Activated naive CD4-positive, alpha-beta T cell treated with anti-CD3 and anti-CD28 coated beads for 36 hours (primary cell): ENCODE results near the gene CTSO. TPM values are rescaled to one million over a fixed set of nuclear protein-coding genes. Genes with fewer than 3 reads are reported as not detected.
"Not testable (repeated sequence)": the region's sequence is repeated elsewhere in the genome, so short reads cannot be mapped to it uniquely, and the experiment has no call there.

Source experiments
- CTCF ChIA-PET: fragments of 350-600 bp; sonication (Branson Sonifier 250); formaldehyde crosslinking; loops from one replicate; lab custom pipeline; 2021; ENCODE audit warnings: antibody characterized with exemption; lab: Charles Lee
- DNase-seq: peaks from one replicate; pipeline ENCODE4 v3.0.0-alpha.2; 2020
- H3K27ac Mint-ChIP-seq: one replicate; pipeline ENCODE4 v1.8.0; 2021; ENCODE audit warnings: mild to moderate bottlenecking, mixed read lengths
- H3K27me3 Mint-ChIP-seq: one replicate; pipeline ENCODE4 v1.8.0; 2021; ENCODE audit warnings: low read depth, mixed read lengths
- H3K36me3 Mint-ChIP-seq: one replicate; pipeline ENCODE4 v1.8.0; 2021; ENCODE audit warnings: low read depth, mixed read lengths
- H3K4me1 Mint-ChIP-seq: one replicate; pipeline ENCODE4 v1.8.0; 2021; ENCODE audit warnings: low read depth, mixed read lengths
- H3K4me3 Mint-ChIP-seq: one replicate; pipeline ENCODE4 v1.8.0; 2021; ENCODE audit warnings: mild to moderate bottlenecking, moderate library complexity, mixed read lengths
- H3K9me3 Mint-ChIP-seq: one replicate; pipeline ENCODE4 v1.8.0; 2021; ENCODE audit warnings: mixed read lengths
- intact Hi-C: fragments of 100-400 bp; cut with micrococcal nuclease; formaldehyde crosslinking; loops from one replicate; pipeline ENCODE4 v1.15.1; 2023
- total RNA-seq, 2 experiments: library from RNA; stranded (reverse); gene quantifications; one replicate each; pipeline ENCODE4 v1.2.3, GENCODE V29; 2021

The CTSO gene
- total RNA-seq, 2 experiments from 2014 or later, result 2.1 to 2.6 TPM

DNA sequence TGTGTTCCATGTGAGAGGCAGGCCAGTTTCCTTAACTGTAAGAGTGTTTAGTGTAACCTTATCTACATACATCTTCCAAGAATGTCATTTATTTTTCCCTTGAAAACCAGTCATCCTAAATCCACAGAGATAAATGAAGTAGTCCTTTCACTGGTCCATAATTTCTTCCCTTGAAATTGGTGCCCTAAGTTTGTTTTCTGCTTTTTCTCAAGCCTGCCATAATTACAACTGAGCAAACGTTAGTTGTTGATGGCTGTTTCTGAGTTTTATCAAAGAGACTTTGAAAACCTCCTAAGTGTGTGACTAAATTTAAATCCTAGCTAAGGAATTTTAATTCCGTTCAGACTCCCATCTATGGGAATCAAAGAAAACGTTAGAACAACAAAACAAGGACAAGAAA lies 53.8 kb downstream of the CTSO start:
- Mint-ChIP-seq H3K36me3 (no peaks in the 10 kb centered on the region), H3K27me3 (peaks cover 5% of the 10 kb centered on the region), H3K27ac (no peak overlapping the region), H3K9me3 (peaks cover 13% of the 10 kb centered on the region), H3K4me3 (no peak overlapping the region), H3K4me1 (no peaks in the 10 kb centered on the region)
- intact Hi-C loops, result no loop called here
- no peak for DNase-seq
- CTCF ChIA-PET, result no interaction called here

- H3K4me3 Mint-ChIP-seq, CTCF ChIA-PET, H3K36me3 Mint-ChIP-seq, intact Hi-C loops, H3K27ac Mint-ChIP-seq, H3K4me1 Mint-ChIP-seq, H3K27me3 Mint-ChIP-seq, DNase-seq: not testable (repeated sequence)
- H3K9me3 Mint-ChIP-seq, result peaks cover 13% of the 10 kb centered on the region
Observed at GRCh38 chr4:155898371-155898770, 55.3 kb downstream of the CTSO start.

DNA sequence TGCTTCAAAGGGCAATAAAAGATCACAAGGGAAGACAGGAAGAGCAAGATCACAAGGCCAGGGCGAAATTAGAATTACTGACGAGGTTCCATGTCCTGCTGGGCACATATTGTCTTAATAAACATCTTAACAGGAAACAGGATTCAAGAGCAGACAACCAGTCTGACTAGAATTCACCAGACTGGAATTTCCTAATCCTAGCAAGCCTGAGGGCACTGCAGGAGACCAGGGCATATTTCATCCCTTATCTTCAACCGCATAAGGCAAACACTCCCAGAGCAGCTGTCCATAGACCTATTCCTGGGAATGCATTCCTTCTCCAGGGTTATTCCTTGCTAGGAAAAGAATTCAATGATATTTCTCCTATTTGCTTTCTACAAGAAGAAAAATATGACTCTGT lies 62.6 kb downstream of the CTSO start:
- Mint-ChIP-seq H3K27me3 (peaks cover 22% of the 10 kb centered on the region), H3K36me3 (no peaks in the 10 kb centered on the region), H3K4me3 (no peak overlapping the region), H3K9me3 (peaks cover 4% of the 10 kb centered on the region), H3K4me1 (no peaks in the 10 kb centered on the region), H3K27ac (no peak overlapping the region)
- intact Hi-C loops, result no loop called here
- CTCF ChIA-PET, result no interaction called here
- no peak for DNase-seq

GRCh38 chr4:155889946-155890345 lies 63.7 kb downstream of the CTSO start:
- intact Hi-C loops, result no loop called here

DNA sequence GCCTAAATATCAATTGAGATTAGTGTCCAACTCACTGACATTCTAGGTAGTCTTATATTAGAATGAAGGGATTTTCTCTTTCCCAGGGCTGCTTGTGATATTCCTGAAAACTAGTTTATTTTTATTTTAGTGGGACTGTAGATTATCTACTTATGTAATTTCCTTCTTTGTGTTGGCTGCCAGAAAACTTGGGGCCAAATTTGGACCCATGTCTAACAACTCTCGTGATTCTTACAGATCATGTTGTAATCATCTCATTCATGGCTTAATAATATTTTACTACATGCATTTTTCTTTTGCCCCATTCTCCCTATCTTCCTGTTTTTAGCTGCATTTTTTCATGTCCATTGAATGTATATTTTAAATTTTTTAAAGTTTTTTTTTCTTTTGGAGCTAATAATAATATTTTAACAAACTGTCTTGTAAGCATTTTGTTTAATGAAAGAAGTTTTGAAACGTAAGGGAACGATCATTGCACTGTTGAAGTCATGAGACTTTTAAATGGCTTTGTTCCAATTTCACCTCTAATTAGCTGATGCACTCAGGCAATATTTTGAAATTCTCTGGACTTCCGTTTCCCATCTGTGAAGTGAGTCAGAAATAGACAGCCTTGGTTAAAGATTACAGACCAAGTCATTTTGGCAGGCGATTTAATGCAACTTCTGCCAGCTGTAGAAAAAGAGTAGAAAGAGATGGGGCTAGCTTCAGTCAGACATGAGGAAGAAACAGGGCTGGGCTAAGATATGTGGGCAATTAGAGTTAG lies 64.5 kb downstream of the CTSO start:
- intact Hi-C loops, result no loop called here
- CTCF ChIA-PET, result no interaction called here
- no peak overlapping the region for H3K4me3 Mint-ChIP-seq

More at GRCh38 chr4:155889946-155890345, 63.7 kb downstream of the CTSO start:
- Mint-ChIP-seq H3K27me3 (peaks cover 23% of the 10 kb centered on the region), H3K27ac (no peak overlapping the region), H3K4me1 (no peaks in the 10 kb centered on the region), H3K4me3 (no peak overlapping the region), H3K36me3 (no peaks in the 10 kb centered on the region), H3K9me3 (no peaks in the 10 kb centered on the region)
- CTCF ChIA-PET, result no interaction called here
- DNase-seq, result no peak

GRCh38 chr4:155887847-155888570 lies 65.7 kb downstream of the CTSO start:
- H3K4me1 Mint-ChIP-seq, result no peaks in the 10 kb centered on the region
- no peaks in the 10 kb centered on the region for H3K9me3 Mint-ChIP-seq
- intact Hi-C loops, result no loop called here
- CTCF ChIA-PET, result no interaction called here
- no peak overlapping the region for H3K27ac Mint-ChIP-seq
- H3K4me3 Mint-ChIP-seq, result no peak overlapping the region
- peaks cover 18% of the 10 kb centered on the region for H3K27me3 Mint-ChIP-seq
- no peak for DNase-seq
- H3K36me3 Mint-ChIP-seq, result no peaks in the 10 kb centered on the region

More for the DNA sequence above, 64.5 kb downstream of the CTSO start:
- Mint-ChIP-seq H3K27me3 (peaks cover 24% of the 10 kb centered on the region), H3K9me3 (no peaks in the 10 kb centered on the region), H3K4me1 (no peaks in the 10 kb centered on the region), H3K27ac (no peak overlapping the region), H3K36me3 (no peaks in the 10 kb centered on the region)
- DNase-seq, result no peak

GRCh38 chr4:155887045-155887444 lies 66.6 kb downstream of the CTSO start:
- Mint-ChIP-seq H3K4me3 (no peak overlapping the region), H3K4me1 (no peaks in the 10 kb centered on the region), H3K27me3 (peaks cover 14% of the 10 kb centered on the region), H3K36me3 (no peaks in the 10 kb centered on the region), H3K27ac (no peak overlapping the region), H3K9me3 (no peaks in the 10 kb centered on the region)
- DNase-seq, result no peak
- CTCF ChIA-PET, result no interaction called here
- intact Hi-C loops, result no loop called here

- no peak for DNase-seq
- Mint-ChIP-seq H3K36me3 (no peaks in the 10 kb centered on the region), H3K4me1 (no peaks in the 10 kb centered on the region), H3K9me3 (no peaks in the 10 kb centered on the region), H3K4me3 (no peak overlapping the region), H3K27me3 (peaks cover 7% of the 10 kb centered on the region), H3K27ac (no peak overlapping the region)
- intact Hi-C loops, result no loop called here
- CTCF ChIA-PET, result no interaction called here
Observed at GRCh38 chr4:155885666-155886065, 68.0 kb downstream of the CTSO start.

DNA sequence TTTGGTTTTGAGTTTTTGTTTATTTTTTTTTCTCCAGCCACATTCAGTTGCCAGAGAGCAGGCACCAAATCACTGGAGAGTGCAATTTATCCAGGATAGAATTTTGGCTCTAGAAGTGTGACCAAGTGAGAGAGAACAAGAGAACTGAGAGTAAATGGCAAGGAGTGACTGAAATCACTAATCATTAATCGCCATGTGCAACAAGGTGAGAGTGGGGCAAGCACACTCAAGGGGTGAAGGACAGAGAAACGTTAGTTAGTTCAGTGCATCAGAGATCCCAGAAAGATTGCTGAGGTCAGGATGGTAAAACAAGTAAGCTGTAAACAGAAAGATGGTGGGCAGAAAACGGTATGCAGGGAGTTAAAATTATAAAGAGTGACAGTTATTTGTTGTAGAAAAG lies 69.8 kb downstream of the CTSO start:
- H3K4me1 Mint-ChIP-seq, result no peaks in the 10 kb centered on the region
- CTCF ChIA-PET, result no interaction called here
- H3K27ac Mint-ChIP-seq, result no peak overlapping the region
- no peaks in the 10 kb centered on the region for H3K36me3 Mint-ChIP-seq
- no peak for DNase-seq
- no peaks in the 10 kb centered on the region for H3K9me3 Mint-ChIP-seq
- peaks cover 6% of the 10 kb centered on the region for H3K27me3 Mint-ChIP-seq
- intact Hi-C loops, result no loop called here
- H3K4me3 Mint-ChIP-seq, result no peak overlapping the region

DNA sequence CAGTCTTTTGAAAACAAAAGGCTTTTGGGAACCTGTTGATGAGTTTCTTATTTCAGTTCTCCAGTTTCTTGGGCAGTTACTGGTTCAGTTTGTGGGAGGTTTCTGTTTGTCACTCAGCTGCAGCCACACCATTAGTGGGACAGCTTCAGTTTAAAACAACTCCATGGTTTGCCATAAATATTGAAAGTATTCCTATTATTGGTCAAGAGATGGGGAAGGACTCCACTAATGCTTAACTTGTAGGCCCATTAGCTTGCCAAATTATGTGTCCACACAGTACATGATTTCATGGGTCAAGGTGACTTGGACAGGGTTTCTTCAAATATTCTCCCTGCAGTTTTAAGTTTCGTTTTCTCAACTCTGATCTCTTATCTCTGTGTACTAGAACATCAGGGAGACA lies 72.1 kb downstream of the CTSO start:
- peaks cover 6% of the 10 kb centered on the region for H3K27me3 Mint-ChIP-seq
- CTCF ChIA-PET, result no interaction called here
- intact Hi-C loops, result no loop called here
- H3K4me1 Mint-ChIP-seq, result no peaks in the 10 kb centered on the region
- no peak overlapping the region for H3K27ac Mint-ChIP-seq
- DNase-seq, result no peak
- no peaks in the 10 kb centered on the region for H3K36me3 Mint-ChIP-seq
- no peaks in the 10 kb centered on the region for H3K9me3 Mint-ChIP-seq
- H3K4me3 Mint-ChIP-seq, result no peak overlapping the region

DNA sequence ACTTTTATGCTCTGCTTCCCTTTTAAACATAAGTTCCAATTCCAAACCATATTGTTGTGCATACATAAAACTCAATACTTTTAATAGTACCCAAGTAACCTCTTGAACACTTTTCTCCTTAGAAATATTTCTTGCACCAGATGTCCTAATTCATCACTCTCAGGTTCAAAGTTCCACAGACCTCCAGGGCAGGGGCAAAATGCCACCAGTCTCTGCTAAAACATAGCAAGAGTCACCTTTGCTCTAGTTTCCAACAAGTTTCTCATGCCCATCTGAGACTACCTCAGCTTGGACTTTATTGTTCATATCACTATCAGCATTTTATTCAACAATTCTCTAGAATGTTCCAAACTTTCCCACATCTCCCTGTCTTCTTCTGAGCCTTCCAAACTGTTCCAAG lies 73.9 kb downstream of the CTSO start:
- no peaks in the 10 kb centered on the region for H3K4me1 Mint-ChIP-seq
- CTCF ChIA-PET, result no interaction called here
- H3K27ac Mint-ChIP-seq, result no peak overlapping the region
- no peak for DNase-seq
- H3K36me3 Mint-ChIP-seq, result peaks cover 1% of the 10 kb centered on the region
- intact Hi-C loops, result no loop called here
- H3K27me3 Mint-ChIP-seq, result peaks cover 2% of the 10 kb centered on the region
- no peak overlapping the region for H3K4me3 Mint-ChIP-seq
- H3K9me3 Mint-ChIP-seq, result no peaks in the 10 kb centered on the region

DNA sequence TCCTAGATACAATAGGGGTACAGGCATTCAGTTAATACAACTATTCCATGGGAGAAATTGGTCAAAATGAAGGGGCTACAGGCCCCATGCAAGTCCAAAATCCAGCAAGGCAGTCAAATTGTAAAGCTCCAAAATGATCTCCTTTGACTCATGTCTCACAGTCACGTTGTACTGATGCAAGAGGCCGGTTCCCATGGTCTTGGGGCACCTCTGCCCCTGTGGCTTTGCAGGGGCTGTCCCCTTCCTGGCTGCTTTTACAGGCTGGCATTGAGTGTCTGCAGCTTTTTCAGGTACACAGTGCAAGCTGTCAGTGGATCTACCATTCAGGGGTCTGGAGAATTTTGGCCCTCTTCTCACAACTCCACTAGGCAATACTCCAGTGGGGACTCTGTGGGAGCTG lies 75.1 kb downstream of the CTSO start:
- Mint-ChIP-seq H3K27ac (no peak overlapping the region), H3K4me1 (no peaks in the 10 kb centered on the region), H3K9me3 (no peaks in the 10 kb centered on the region), H3K4me3 (no peak overlapping the region), H3K36me3 (peaks cover 1% of the 10 kb centered on the region), H3K27me3 (peaks cover 2% of the 10 kb centered on the region)
- CTCF ChIA-PET, result no interaction called here
- no peak for DNase-seq
- intact Hi-C loops, result no loop called here

DNA sequence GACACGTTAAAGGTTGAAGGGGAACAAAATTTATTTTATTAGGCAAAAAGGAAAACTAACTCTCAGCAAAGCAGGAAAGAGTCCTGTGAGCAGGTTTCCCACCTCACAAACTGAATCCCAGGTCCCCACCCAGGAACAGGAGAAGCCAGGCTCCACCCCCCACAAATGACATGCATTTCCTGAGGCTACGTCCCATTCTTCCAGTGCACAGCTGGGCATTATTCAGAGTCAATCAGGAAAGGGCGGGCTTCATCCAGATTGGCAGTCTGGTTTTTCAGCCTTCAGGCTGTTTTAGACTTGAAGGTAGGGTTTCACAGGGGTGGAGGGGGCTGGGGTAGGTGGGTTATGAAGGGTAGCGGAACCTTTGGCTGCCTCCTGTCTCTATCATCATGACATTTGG lies 75.7 kb downstream of the CTSO start:
- H3K4me1 Mint-ChIP-seq, result no peaks in the 10 kb centered on the region
- H3K27ac Mint-ChIP-seq, result no peak overlapping the region
- peaks cover 1% of the 10 kb centered on the region for H3K36me3 Mint-ChIP-seq
- DNase-seq, result no peak
- CTCF ChIA-PET, result no interaction called here
- no peak overlapping the region for H3K4me3 Mint-ChIP-seq
- intact Hi-C loops, result no loop called here
- peaks cover 2% of the 10 kb centered on the region for H3K27me3 Mint-ChIP-seq
- no peaks in the 10 kb centered on the region for H3K9me3 Mint-ChIP-seq
